ENCODE measurements around the gene DEFB125.
"Not testable (repeated sequence)": the region's sequence is repeated elsewhere in the genome, so short reads cannot be mapped to it uniquely, and the experiment has no call there.

Gene DEFB125

GRCh38 chr20:112396-112795 is 24.9 kb downstream of the DEFB125 start:
- Mint-ChIP-seq H3K36me3 (peaks cover 5% of the 10 kb centered on the region), H3K4me1 (no peaks in the 10 kb centered on the region), H3K9me3 (peaks cover 3% of the 10 kb centered on the region), H3K4me3 (no peak overlapping the region), H3K27ac (no peak overlapping the region), H3K27me3 (peaks cover 32% of the 10 kb centered on the region)
- ATAC-seq, result no peak

DNA sequence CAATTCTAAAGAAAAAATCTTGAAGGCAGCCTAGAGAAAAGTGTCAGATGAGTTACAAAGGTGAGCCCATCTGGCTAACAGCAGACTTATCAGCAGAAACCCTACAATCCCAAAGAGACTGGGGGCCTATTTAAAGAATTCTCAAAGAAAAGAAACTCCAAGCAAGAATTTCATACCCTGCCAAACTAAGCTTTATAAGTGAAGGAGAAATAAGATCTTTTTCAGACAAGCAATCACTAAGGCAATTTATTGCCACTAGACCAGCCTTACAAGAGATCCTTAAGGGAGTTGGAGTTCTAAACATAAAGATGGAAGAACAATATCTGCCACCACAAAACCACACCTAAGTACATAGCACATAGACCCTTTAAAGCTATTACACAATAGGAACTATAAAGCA is 30.0 kb downstream of the DEFB125 start:
- Mint-ChIP-seq H3K4me1 (no peaks in the 10 kb centered on the region), H3K27me3 (peaks cover 55% of the 10 kb centered on the region), H3K27ac (no peak overlapping the region), H3K4me3 (no peak overlapping the region), H3K9me3 (peaks cover 6% of the 10 kb centered on the region), H3K36me3 (peaks cover 5% of the 10 kb centered on the region)
- no peak for ATAC-seq

DNA sequence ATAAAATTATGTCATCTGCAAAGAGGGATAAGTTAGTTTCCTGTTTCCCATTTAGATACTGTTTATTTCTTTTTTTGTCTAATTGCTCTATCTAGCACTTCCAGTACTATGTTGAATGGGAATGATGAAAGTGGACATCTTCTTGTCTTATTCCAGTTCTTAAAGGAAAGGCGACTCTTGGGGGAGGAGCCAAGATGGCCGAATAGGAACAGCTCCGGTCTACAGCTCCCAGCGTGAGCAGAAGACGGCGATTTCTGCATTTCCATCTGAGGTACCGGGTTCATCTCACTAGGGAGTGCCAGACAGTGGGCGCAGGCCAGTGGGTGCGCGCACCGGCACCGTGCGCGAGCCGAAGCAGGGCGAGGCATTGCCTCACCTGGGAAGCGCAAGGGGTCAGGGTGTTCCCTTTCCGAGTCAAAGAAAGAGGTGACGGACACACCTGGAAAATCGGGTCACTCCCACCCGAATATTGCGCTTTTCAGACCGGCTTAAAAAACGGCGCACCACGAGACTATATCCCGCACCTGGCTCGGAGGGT is 42.4 kb downstream of the DEFB125 start:
- not testable (repeated sequence) for ATAC-seq, H3K36me3 Mint-ChIP-seq, H3K27ac Mint-ChIP-seq, H3K9me3 Mint-ChIP-seq, H3K4me1 Mint-ChIP-seq, H3K4me3 Mint-ChIP-seq
- peaks cover 24% of the 10 kb centered on the region for H3K27me3 Mint-ChIP-seq

GRCh38 chr20:137668-138490 is 50.4 kb downstream of the DEFB125 start:
- ATAC-seq, result no peak

DNA sequence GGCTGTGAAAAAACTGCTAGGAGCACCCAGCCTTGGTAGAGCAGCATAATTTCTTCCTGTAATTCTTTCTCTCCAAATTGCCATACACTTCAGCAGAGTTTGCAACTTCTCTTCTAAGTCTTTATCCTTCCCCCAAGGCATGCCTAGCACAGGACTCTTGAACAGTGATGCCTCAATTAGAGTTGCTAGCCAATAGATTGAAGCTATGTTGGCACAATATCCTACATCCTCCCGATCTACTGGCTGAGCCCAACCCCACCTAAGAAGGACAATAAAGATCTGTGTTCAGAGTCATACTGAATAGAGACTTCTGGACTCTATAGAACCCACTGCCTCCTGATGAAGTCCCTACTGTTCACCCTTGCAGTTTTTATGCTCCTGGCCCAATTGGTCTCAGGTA is 54.8 kb downstream of the DEFB125 start, which contains the start of gene DEFB126:
Gene DEFB126, plus strand, starts transcription at position 301 of the 400 bp plus-strand sequence. Its CDS starts 39 bp downstream, at position 340.
- Mint-ChIP-seq H3K27me3 (peaks cover 47% of the 10 kb centered on the region), H3K9me3 (peaks cover 4% of the 10 kb centered on the region)

More at GRCh38 chr20:137668-138490, 50.4 kb downstream of the DEFB125 start:
- Mint-ChIP-seq H3K27me3 (peaks cover 40% of the 10 kb centered on the region), H3K4me1 (no peaks in the 10 kb centered on the region), H3K4me3 (no peak overlapping the region), H3K36me3 (no peaks in the 10 kb centered on the region), H3K27ac (no peak overlapping the region), H3K9me3 (peaks cover 4% of the 10 kb centered on the region)

GRCh38 chr20:145877-146276 is 58.4 kb downstream of the DEFB125 start:
- H3K4me3 Mint-ChIP-seq, result no peak overlapping the region
- no peak overlapping the region for H3K27ac Mint-ChIP-seq
- ATAC-seq, result no peak
- no peaks in the 10 kb centered on the region for H3K36me3 Mint-ChIP-seq
- peaks cover 20% of the 10 kb centered on the region for H3K27me3 Mint-ChIP-seq
- H3K9me3 Mint-ChIP-seq, result no peaks in the 10 kb centered on the region
- no peaks in the 10 kb centered on the region for H3K4me1 Mint-ChIP-seq

More for the DNA sequence above, 54.8 kb downstream of the DEFB125 start, which contains the start of gene DEFB126:
- Mint-ChIP-seq H3K36me3 (no peaks in the 10 kb centered on the region), H3K4me3 (no peak within 1 kb of the TSS), H3K27ac (no peak within 1 kb of the TSS), H3K4me1 (no peaks in the 10 kb centered on the region)
- ATAC-seq, result peak; percentile 34
